GM12891 (cell line): Measurements from ENCODE around the gene OR10G4. TPM values are rescaled to one million over a fixed set of nuclear protein-coding genes. Genes with fewer than 3 reads are reported as not detected.
"Not testable (repeated sequence)": the region's sequence is repeated elsewhere in the genome, so short reads cannot be mapped to it uniquely, and the experiment has no call there.

Experiments used
- DNase-seq: peaks from one replicate; pipeline ENCODE4 v3.0.0; 2011; ENCODE audit warnings: low spot score; ENCODE audit not compliant: insufficient read length
- FAIRE-seq: peaks from 2 replicates; lab custom pipeline; 2011; peaks lifted over from hg19 to GRCh38; lab: Jason Lieb, UNC
- PAX5 ChIP-seq: IDR thresholded peaks from 2 replicates; pipeline ENCODE4 v1.6.1; 2011; ENCODE audit warnings: low read length, moderate library complexity, mild to moderate bottlenecking; ENCODE audit not compliant: insufficient read depth, severe bottlenecking
- POLR2A ChIP-seq: IDR thresholded peaks from 2 replicates; pipeline ENCODE4 v1.6.1; 2011; ENCODE audit warnings: low read depth, low read length, control low read depth
- POLR2AphosphoS5 ChIP-seq: IDR thresholded peaks from 2 replicates; pipeline ENCODE4 v1.6.1; 2011; ENCODE audit warnings: low read depth, low read length, control low read depth
- POU2F2 ChIP-seq: IDR thresholded peaks from 2 replicates; pipeline ENCODE4 v1.6.1; 2011; ENCODE audit warnings: low read depth, mild to moderate bottlenecking, control low read depth, low read length, moderate library complexity
- SPI1 ChIP-seq: IDR thresholded peaks from 2 replicates; pipeline ENCODE4 v1.6.1; 2011; ENCODE audit warnings: low read depth, low read length, control low read depth
- TAF1 ChIP-seq: IDR thresholded peaks from 2 replicates; pipeline ENCODE4 v1.6.1; 2011; ENCODE audit warnings: low read depth, low read length, control low read depth
- polyA plus RNA-seq: library from polyadenylated mRNA; unstranded; fragments of >200 nt; gene quantifications from one replicate; pipeline ENCODE4 v1.2.1, GENCODE V29; 2012; ENCODE audit warnings: low read depth, missing spikeins, inconsistent platforms; ENCODE audit not compliant: missing spikeins

OR10G4 gene
- polyA plus RNA-seq = not detected

GRCh38 chr11:124012697-124013096, at the start of gene OR10G4:
OR10G4 (plus strand) TSS chr11:124012997; CDS start chr11:124015575, 2,578 bp downstream.
- FAIRE-seq (no peak), DNase-seq (no peak)
- TF ChIP-seq PAX5 (no peak), POU2F2 (no peak), TAF1 (no peak), SPI1 (no peak)

- no peak for FAIRE-seq
- TF ChIP-seq SPI1 (no peak), POLR2A (no peak), POLR2AphosphoS5 (no peak), PAX5 (no peak), TAF1 (no peak), POU2F2 (no peak)
- no peak for DNase-seq
These were observed 39.0 kb upstream of the OR10G4 start for GRCh38 chr11:123973816-123974215.

GRCh38 chr11:123976770-123977560, 35.8 kb upstream of the OR10G4 start:
- DNase-seq (no peak), FAIRE-seq (no peak)
- TF ChIP-seq POU2F2 (no peak), PAX5 (no peak), SPI1 (no peak), POLR2A (no peak), TAF1 (no peak), POLR2AphosphoS5 (no peak)

GRCh38 chr11:123977731-123978347, 35.0 kb upstream of the OR10G4 start, which contains the start of gene OR10S1:
OR10S1 (minus strand) TSS chr11:123977781; CDS start chr11:123977664, 117 bp downstream.
- FAIRE-seq (no peak), DNase-seq (no peak)
- no peak for TF ChIP-seq POLR2A
- TF ChIP-seq POLR2AphosphoS5 = no peak
- no peak for TF ChIP-seq SPI1

GRCh38 chr11:123979311-123979710, 33.5 kb upstream of the OR10G4 start:
- FAIRE-seq (no peak), DNase-seq (no peak)
- TF ChIP-seq TAF1 = no peak
- TF ChIP-seq POLR2A = no peak
- no peak for TF ChIP-seq POLR2AphosphoS5
- no peak for TF ChIP-seq POU2F2
- no peak for TF ChIP-seq PAX5
- TF ChIP-seq SPI1 = no peak

- DNase-seq (no peak), FAIRE-seq (no peak)
- no peak for TF ChIP-seq PAX5
- no peak for TF ChIP-seq POLR2A
- TF ChIP-seq POU2F2 = no peak
- TF ChIP-seq POLR2AphosphoS5 = no peak
- TF ChIP-seq SPI1 = no peak
- TF ChIP-seq TAF1 = no peak
These were observed 17.7 kb upstream of the OR10G4 start, which contains the start of gene OR10G6 for GRCh38 chr11:123995119-123995518. OR10G6 (minus strand) TSS chr11:123995161; CDS start chr11:123995161, 0 bp downstream.

- DNase-seq = not testable (repeated sequence)
- FAIRE-seq = peak; percentile 69
These were observed 3.0 kb downstream of the OR10G4 start for GRCh38 chr11:124015837-124016236.

GRCh38 chr11:124026498-124026897, 13.7 kb downstream of the OR10G4 start, which contains the start of gene OR10G8:
OR10G8 (plus strand) TSS chr11:124026798; CDS start chr11:124029623, 2,825 bp downstream.
- no peak for TF ChIP-seq TAF1
- no peak for TF ChIP-seq POLR2AphosphoS5
- no peak for TF ChIP-seq POU2F2
- no peak for TF ChIP-seq POLR2A
- no peak for TF ChIP-seq SPI1
- no peak for TF ChIP-seq PAX5
- FAIRE-seq (no peak), DNase-seq (no peak)

GRCh38 chr11:124036666-124037065, 23.9 kb downstream of the OR10G4 start:
- no peak for FAIRE-seq
- no peak for DNase-seq
- TF ChIP-seq TAF1 (no peak), PAX5 (no peak), SPI1 (no peak), POLR2A (no peak), POLR2AphosphoS5 (no peak), POU2F2 (no peak)

GRCh38 chr11:124039557-124039956, 26.8 kb downstream of the OR10G4 start:
- DNase-seq (no peak), FAIRE-seq (no peak)
- TF ChIP-seq TAF1 (no peak), POU2F2 (no peak), POLR2A (no peak), POLR2AphosphoS5 (no peak)
